Measurements from ENCODE around the gene ACOT4.
A peak's percentile ranks its signal among the peaks of the same experiment; 100 is the strongest.

DNA sequence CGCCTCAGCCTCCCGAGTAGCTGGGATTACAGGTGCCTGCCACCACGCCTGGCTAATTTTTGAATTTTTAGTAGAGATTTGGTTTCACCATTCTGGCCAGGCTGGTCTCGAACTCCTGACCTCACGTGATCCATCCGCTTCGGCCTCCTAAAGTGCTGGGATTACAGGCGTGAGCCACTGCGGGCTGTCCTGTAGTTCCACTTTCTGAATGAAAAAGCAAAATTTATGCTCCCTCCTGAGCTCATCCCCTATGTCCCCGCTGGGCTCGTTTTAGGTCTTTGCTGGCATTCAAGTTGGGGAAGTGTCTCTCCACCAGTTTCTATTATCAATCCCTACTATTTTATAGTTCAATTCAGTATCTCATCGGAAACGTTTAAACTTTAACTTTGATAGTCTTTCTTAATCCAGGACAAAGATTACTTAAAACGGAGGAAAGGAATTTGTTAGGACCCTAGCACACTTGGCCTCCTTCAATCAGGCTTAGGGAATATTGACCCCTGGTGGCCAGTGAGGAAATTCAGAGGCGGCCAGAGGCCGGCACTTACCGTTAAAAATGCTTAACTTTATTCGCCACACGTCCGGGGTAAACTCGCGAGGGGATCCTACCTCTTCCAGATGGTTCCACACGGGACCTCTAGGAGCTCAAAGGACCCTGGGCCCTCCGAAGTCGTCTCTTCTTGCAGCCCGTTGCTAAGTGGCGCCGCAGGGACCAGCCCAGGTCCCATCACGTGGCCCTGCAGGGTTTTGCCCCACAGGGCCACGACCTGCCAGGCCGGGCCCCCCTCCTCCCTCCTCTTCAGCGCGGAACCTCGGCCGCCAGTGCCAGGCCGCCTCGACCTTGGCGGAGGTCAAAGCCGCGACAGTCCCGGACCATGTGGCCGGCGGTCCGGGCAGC lies 41.7 kb downstream of the ACOT4 start:
- peak; percentile 79 to 89 (median 83) for TF ChIP-seq CTCF (IDR thresholded peaks at IDR 0.05)
- no peak for TF ChIP-seq POLR2A (IDR thresholded peaks at IDR 0.05)

Measured in uterus (tissue), 2 donors.